ENCODE results near the gene CD164L2.
"Not testable (repeated sequence)": the region's sequence is repeated elsewhere in the genome, so short reads cannot be mapped to it uniquely, and the experiment has no call there.

The CD164L2 gene

DNA sequence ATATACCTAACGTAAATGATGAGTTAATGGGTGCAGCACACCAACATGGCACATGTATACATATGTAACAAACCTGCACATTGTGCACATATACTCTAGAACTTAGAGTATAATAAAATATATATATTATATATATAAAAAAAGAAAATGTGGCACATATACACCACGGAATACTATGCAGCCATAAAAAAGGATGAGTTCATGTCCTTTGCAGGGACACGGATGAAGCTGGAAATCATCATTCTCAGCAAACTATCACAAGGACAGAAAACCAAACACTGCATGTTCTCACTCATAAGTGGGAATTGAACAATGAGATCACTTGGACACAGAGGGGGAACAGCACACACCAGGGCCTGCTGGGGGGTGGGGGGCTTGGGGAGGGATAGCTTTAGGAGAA is 1.7 kb upstream of the CD164L2 start:
- not testable (repeated sequence) for DNase-seq (ENCODE audit: low read depth in 2 of 2)

DNA sequence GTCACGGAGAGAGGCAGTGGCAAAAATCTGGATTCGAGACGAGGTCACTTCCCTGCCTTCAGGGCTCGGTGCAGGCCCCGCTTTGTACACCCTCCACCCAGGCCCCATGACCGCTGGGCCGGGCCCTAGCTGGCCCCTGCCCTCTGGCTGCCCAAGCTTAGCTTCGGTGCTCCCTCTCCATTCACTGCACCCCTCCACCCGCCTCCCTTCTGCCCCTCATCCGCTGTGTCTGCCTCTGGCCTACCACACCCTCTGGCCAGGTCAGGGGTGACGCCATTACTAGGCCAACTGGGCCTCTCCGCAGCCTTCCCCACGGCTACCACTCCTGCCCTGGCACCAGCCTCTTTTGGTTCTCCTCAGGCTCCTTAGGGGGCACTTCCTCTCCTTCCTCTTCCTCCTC is 528 bp upstream of the CD164L2 start:
- no peak for DNase-seq (ENCODE audit: low read depth in 2 of 2)

GRCh38 chr1:27381969-27382762 is 967 bp downstream of the CD164L2 start:
- DNase-seq (ENCODE audit: low read depth in 2 of 2), result no peak

- no peak for DNase-seq (ENCODE audit: low read depth in 2 of 2)
These were observed 2.1 kb downstream of the CD164L2 start for GRCh38 chr1:27380766-27381733.

DNA sequence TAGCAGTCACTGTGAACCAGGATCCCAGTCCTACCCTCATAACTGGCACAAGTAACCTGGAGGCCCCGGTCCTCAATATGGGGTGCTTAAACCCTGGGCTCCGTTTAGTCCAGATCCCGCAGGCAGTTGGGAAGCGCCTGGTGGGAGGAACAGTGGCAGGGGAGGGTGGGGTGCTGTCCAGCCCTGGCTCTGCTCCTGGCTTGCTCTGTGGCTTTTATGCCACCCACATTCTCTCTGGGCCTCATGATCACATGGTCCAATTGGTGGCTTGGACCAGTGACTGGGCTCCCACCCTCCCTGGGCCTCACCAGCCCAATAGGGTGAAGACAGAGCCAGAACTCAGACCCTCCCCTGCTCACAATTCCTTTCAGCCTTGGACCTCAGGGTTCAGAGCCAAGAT is 2.9 kb downstream of the CD164L2 start:
- no peak for DNase-seq (ENCODE audit: low read depth in 2 of 2)

DNA sequence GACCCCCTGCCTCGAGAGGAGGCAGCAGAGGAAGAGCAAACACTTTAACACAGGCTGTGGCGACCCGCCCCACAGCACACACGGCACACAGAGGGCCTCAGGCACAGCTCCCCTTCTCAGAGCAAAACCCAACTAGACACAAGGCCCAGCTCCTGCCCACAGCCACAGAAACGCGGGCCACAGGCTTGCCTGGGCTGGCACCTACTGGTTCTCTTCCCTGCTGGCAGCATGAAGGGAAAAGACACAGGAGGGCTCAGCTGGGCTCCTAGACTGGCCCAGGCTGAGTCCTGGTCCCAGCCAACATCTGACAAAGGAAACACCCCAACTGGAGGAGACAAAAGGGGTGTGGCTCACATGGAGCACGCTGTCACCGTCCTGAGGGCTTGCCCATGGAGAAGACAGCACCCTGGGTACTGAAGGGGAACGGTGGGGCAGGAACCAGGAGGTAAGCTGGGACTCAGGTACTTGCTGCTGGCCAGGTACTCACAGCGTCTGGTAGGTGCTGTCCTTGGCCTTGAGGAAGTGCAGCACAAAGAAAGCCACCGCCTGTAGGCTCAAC is 3.5 kb downstream of the CD164L2 start:
- no peak for DNase-seq (ENCODE audit: low read depth in 2 of 2)

DNA sequence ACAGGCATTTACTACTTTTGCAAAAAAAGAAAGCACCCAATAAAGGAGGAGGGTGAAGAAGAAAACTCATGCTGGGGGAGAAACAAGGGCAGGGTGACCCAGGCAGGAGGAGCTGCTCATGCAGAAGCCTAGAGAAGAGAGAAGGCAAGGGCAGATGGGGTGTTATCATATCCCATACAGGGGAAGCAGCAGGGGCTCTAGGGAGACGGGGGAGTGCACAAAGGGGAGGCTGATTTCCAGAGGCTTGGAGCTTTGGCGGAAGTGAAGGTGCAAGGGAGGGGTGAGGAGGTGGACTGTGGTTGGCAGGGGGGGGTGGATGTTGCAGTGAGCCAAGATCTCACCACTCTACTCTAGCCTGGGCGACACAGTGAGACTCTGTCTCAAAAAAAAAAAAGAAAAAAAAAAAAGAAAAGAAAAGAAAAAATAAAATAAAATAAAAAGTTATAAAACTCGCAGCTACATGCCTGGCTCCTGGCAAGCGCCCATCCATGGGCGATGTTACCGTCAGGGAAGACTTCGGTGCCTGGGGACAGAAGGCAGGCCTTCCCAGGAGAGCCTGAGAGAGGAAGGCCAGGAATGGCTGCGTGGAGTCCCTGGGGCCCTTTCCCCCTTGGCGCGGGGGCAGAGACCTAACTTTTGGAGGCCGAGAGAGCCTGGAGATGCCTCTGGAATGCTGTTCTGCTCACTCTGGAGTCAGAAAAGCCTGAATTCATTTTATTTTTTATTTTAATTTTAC is 5.2 kb downstream of the CD164L2 start:
- DNase-seq (ENCODE audit: low read depth in 2 of 2), result no peak

DNA sequence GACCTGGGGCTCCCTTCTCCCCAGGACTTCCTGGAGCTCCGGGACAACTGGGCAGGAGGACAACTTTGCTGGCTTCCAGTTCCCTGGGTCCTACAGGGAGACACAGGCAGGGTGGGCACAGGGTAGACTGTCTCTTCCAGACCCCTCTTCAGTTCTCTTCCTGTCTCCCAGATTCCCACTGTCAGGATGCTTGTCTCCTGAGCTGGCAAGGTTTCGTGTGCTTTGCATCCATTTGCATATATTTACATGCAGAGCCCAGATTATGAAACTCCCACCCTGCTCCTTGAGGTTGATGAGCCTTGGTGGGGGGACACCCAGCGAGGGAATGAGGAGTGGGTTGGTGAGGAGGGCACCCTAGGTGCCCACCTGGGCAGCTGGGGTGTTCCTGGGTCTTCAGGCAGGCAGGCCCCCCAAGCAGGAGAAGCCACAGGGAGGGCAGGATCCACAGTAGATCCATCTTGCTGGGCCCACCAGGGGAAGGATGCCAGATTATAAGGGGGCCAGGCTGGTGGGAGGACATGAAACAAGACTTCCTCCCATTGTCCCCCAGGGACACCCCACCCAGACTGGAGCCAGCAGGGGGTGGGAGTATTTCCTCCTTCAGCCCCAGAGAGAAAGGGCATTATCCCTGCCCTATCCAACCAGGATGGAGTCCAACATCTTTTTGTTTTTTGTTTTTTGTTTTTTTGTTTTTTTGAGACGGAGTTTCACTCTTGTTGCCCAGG is 8.6 kb downstream of the CD164L2 start, which contains the start of gene FCN3:
FCN3 (minus strand) TSS at position 463 of the 725 bp plus-strand sequence; CDS start at position 457, 6 bp downstream.
- DNase-seq (ENCODE audit: low read depth in 2 of 2), result no peak

DNA sequence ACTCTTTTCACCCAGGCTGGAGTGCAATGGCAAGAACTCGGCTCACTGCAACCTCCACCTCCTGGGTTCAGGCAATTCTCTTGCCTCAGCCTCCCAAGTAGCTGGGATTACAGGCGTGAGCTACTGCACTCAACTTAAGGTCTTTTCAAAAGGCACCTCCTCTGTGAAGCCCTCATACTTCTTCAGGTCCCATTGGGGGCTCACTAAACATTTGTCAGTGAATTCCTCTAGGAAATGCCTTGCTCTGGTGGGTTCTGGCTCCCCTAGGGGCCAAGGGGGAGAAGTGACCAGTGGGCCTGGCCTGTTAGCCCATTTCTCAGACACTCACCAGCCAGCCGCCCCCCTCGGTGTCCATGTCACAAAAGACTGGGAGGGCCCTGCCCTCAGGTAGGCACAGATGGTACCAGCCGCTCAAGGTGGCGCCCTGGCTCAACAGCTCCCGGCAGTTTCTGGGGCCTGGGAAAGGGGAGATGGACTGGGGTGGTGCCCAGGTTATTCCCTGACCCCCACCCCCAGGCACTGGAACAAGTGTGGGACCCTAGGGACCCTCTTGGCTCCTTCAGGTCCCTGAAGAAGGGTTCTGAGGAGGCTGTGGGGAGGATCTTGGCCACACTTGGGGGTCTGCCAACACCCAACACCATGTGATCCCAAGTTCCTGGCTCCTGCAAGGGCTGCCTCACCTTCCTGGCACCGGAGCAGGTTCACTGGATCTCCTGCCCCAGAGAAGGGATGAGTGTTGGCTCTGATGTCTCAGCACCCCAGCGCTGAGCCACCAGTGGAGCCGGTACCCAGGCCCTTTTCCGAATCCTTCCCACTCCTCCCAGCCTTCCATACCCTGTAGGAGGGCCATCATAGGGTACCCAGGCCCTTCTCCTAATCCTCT is 10.1 kb downstream of the CD164L2 start:
- no peak for DNase-seq (ENCODE audit: low read depth in 2 of 2)

- DNase-seq (ENCODE audit: low read depth in 2 of 2), result no peak
These were observed 10.9 kb downstream of the CD164L2 start for GRCh38 chr1:27372022-27372807.

GRCh38 chr1:27368869-27369582 is 14.1 kb downstream of the CD164L2 start:
- no peak for DNase-seq (ENCODE audit: low read depth in 2 of 2)

GRCh38 chr1:27367160-27367650 is 15.9 kb downstream of the CD164L2 start:
- DNase-seq (ENCODE audit: low read depth in 2 of 2), result no peak

- peak in 1 of 2 donors; percentile 33 for DNase-seq (ENCODE audit: low read depth in 2 of 2)
These were observed 16.5 kb downstream of the CD164L2 start, which contains the start of gene MAP3K6 for GRCh38 chr1:27366411-27367159. MAP3K6 (minus strand) TSS chr1:27366961; CDS start chr1:27366597, 364 bp downstream.

DNA sequence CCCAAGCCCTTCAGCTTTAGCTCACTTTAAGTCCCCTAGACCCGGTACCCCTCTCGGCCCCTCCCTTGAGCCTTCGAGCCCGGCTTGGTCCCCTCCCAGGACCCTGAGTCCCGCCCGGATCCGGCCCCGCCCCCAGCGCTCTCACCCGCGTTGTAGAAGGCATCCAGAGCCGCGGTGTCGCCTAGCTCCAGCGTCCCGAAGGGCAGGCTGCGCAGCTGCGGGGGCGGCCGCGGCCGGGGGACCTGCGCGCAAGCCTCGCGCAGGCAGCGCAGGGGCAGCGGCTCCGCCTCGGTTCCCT is 17.1 kb downstream of the CD164L2 start:
- DNase-seq (ENCODE audit: low read depth in 2 of 2), result peak; percentile 75 to 82

- DNase-seq (ENCODE audit: low read depth in 2 of 2), result peak; percentile 68 to 81
These were observed 17.6 kb downstream of the CD164L2 start for GRCh38 chr1:27365372-27366112.

- DNase-seq (ENCODE audit: low read depth in 2 of 2), result no peak
These were observed 18.3 kb downstream of the CD164L2 start for GRCh38 chr1:27364696-27365371.
